GM19240 (cell line): Measurements from ENCODE around the gene CYB5A.

ENCODE experiments used
- DNase-seq: peaks from one replicate; pipeline ENCODE4 v3.0.0; 2011; ENCODE audit warnings: low spot score; ENCODE audit not compliant: insufficient read length

The CYB5A gene

GRCh38 chr18:74217476-74218143, 74.2 kb downstream of the CYB5A start:
- no peak for DNase-seq

DNA sequence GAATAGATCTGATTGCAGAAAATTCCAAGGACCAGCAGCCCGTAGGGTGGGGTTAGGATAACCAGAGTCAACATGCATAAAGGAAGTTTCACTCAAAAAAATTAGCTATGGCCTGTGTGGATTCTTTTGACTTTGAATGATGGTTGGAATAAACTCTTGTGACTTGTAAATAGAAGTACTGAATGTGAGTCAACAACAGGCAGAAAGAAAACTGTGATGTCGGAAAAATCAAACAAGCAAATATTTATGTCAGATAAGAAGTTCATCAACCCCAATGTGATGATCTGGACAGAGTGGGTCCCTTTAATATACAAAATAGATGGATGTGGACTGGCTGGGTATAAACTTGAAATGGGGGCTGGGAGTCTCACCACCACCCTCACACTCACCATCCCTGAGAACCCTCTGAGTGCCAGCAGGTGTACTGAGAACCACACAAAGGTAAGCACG, 75.1 kb downstream of the CYB5A start:
- no peak for DNase-seq

DNA sequence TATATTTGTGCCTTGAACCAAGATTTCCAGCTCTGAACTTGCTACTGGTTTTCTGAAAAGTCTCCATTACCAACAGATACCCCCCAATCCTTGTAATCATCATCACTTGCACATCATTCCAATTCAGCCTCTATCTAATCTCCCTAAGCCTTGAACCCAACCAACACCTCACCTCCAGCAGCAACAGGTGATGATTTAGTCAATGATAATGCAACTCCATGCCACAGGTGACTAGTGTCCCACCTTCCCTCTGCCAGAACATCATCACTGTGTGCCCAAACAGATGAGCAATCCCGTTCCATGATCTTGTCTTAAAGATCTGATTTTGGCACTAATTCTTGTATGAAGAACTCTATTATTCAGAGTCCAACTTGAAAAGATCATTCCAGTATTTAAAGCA, 75.9 kb downstream of the CYB5A start:
- DNase-seq: no peak

GRCh38 chr18:74213429-74213828, 78.3 kb downstream of the CYB5A start:
- DNase-seq: no peak

DNA sequence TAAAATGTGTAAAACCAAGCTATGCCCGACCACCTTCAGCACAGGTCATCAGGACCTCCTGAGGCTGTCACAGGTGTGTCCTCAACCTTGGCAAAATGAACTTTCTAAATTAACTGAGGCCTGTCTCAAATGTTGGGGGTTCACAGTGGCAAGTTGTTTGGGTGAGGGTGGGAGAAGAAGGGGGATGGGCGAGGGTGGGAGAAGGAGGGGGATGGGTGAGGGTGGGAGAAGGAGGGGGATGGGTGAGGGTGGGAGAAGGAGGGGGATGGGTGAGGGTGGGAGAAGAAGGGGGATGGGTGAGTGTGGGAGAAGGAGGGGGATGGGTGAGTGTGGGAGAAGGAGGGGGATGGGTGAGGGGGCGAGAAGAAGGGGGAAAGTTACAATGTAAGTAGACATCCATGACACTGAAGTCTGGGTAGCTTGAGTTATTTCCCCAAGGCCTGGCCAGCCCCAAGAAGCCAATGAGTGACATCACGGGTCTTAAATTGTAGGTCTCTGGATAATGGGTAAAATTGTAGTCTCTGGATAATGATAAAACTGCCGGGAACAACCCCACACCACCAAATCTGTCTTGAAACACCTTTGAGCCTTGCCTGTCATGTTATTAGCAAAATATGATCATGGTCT, 87.1 kb downstream of the CYB5A start:
- DNase-seq: no peak

GRCh38 chr18:74203811-74204210, 88.0 kb downstream of the CYB5A start:
- no peak for DNase-seq
